Hepatocyte (in vitro differentiated cells): Measurements from ENCODE around the gene SUDS3.

Experiments used
- EZH2 ChIP-seq: fragments of 200-600 bp; sonication (generic); IDR thresholded peaks from 2 replicates; pipeline ENCODE4 v1.6.1; 2016; ENCODE audit warnings: antibody characterized with exemption, mild to moderate bottlenecking, borderline replicate concordance
- EZH2phosphoT487 ChIP-seq: fragments of 200-600 bp; sonication (generic); IDR thresholded peaks from one replicate; pipeline ENCODE4 v1.6.1; 2018; ENCODE audit warnings: antibody characterized with exemption, mild to moderate bottlenecking, low read depth, moderate library complexity; ENCODE audit not compliant: unreplicated experiment, severe bottlenecking
- TF ChIP-seq, protein P1 (sequence below): fragments of 200-600 bp; sonication (generic); IDR thresholded peaks from 2 replicates; pipeline ENCODE4 v1.5.1; 2016; ENCODE audit warnings: antibody characterized with exemption, mild to moderate bottlenecking; ENCODE audit not compliant: poor library complexity

DNA sequence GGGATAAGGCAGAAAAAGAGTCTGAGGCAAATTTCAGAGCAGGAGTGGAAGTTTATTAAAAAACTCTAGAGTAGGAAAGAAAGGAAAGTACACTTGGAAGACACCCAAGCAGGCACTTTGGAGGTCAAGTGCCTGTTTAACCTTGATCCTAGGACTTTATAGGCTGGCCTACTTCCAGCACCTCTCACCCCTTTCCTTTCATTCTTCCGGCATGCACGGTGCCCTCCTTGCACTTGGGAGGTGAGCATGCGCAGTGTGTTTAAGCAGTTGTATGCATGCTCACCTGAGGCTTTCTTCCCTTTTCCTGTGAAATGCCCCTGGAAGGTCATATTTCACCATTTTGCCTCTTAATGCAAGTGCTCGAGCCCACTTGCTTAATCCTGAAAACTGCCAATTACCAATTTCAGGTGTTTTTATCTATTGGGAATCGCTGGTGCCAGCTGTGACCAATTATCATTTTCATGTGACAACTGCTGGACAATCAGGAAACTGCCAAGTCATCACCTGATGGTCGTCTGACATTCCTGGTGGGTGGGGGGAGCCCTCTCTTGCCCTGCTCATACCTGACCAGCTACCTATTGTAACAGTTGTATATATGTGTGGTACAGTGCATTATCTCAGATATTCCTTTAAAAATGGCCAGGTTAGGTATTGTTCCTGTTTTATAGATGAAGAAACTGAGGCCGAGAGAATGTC, 53.5 kb downstream of the SUDS3 start:
- no peak for TF ChIP-seq EZH2
- TF ChIP-seq, protein P1, sequence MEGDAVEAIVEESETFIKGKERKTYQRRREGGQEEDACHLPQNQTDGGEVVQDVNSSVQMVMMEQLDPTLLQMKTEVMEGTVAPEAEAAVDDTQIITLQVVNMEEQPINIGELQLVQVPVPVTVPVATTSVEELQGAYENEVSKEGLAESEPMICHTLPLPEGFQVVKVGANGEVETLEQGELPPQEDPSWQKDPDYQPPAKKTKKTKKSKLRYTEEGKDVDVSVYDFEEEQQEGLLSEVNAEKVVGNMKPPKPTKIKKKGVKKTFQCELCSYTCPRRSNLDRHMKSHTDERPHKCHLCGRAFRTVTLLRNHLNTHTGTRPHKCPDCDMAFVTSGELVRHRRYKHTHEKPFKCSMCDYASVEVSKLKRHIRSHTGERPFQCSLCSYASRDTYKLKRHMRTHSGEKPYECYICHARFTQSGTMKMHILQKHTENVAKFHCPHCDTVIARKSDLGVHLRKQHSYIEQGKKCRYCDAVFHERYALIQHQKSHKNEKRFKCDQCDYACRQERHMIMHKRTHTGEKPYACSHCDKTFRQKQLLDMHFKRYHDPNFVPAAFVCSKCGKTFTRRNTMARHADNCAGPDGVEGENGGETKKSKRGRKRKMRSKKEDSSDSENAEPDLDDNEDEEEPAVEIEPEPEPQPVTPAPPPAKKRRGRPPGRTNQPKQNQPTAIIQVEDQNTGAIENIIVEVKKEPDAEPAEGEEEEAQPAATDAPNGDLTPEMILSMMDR: no peak
- no peak for TF ChIP-seq EZH2phosphoT487
